Hepatocyte (in vitro differentiated cells): ENCODE measurements around the gene STYX.

Source experiments
- EZH2 ChIP-seq: fragments of 200-600 bp; sonication (generic); IDR thresholded peaks from 2 replicates; pipeline ENCODE4 v1.6.1; 2016; ENCODE audit warnings: antibody characterized with exemption, mild to moderate bottlenecking, borderline replicate concordance
- TF ChIP-seq, protein P1 (sequence below): fragments of 200-600 bp; sonication (generic); IDR thresholded peaks from 2 replicates; pipeline ENCODE4 v1.5.1; 2016; ENCODE audit warnings: antibody characterized with exemption, mild to moderate bottlenecking; ENCODE audit not compliant: poor library complexity

- TF ChIP-seq, protein P1, sequence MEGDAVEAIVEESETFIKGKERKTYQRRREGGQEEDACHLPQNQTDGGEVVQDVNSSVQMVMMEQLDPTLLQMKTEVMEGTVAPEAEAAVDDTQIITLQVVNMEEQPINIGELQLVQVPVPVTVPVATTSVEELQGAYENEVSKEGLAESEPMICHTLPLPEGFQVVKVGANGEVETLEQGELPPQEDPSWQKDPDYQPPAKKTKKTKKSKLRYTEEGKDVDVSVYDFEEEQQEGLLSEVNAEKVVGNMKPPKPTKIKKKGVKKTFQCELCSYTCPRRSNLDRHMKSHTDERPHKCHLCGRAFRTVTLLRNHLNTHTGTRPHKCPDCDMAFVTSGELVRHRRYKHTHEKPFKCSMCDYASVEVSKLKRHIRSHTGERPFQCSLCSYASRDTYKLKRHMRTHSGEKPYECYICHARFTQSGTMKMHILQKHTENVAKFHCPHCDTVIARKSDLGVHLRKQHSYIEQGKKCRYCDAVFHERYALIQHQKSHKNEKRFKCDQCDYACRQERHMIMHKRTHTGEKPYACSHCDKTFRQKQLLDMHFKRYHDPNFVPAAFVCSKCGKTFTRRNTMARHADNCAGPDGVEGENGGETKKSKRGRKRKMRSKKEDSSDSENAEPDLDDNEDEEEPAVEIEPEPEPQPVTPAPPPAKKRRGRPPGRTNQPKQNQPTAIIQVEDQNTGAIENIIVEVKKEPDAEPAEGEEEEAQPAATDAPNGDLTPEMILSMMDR: no peak
- TF ChIP-seq EZH2: no peak
These were observed 68.9 kb downstream of the STYX start for GRCh38 chr14:52798826-52799225.
